Measurements from ENCODE around the gene EHHADH.

EHHADH gene

GRCh38 chr3:185188816-185189215, 65.0 kb downstream of the EHHADH start:
- TF ChIP-seq CTCF (conservative IDR thresholded peaks at IDR 0.05): no peak
- H3K27ac ChIP-seq: no peak overlapping the region

GRCh38 chr3:185187391-185187790, 66.5 kb downstream of the EHHADH start:
- TF ChIP-seq CTCF (conservative IDR thresholded peaks at IDR 0.05): no peak

GRCh38 chr3:185176750-185177359, 77.0 kb downstream of the EHHADH start:
- peak; percentile 76 for TF ChIP-seq CTCF (conservative IDR thresholded peaks at IDR 0.05)
- no peak overlapping the region for H3K27ac ChIP-seq

More at GRCh38 chr3:185187391-185187790, 66.5 kb downstream of the EHHADH start:
- H3K27ac ChIP-seq: no peak overlapping the region

GRCh38 chr3:185175370-185175987, 78.4 kb downstream of the EHHADH start:
- no peak for TF ChIP-seq CTCF (conservative IDR thresholded peaks at IDR 0.05)
- no peak overlapping the region for H3K27ac ChIP-seq

- no peak overlapping the region for H3K27ac ChIP-seq
- TF ChIP-seq CTCF (conservative IDR thresholded peaks at IDR 0.05): no peak
These were observed 81.5 kb downstream of the EHHADH start for GRCh38 chr3:185172086-185173049.

- H3K27ac ChIP-seq: no peak overlapping the region
- no peak for TF ChIP-seq CTCF (conservative IDR thresholded peaks at IDR 0.05)
These were observed 89.2 kb downstream of the EHHADH start for GRCh38 chr3:185164428-185165217.
